Measurements from ENCODE around the gene YIPF7.
A peak's percentile ranks its signal among the peaks of the same experiment; 100 is the strongest.

The YIPF7 gene

GRCh38 chr4:44651425-44651824, at the start of gene YIPF7:
YIPF7 (minus strand) TSS chr4:44651625; CDS start chr4:44650100, 1,525 bp downstream.
- DNase-seq, result no peak

DNA sequence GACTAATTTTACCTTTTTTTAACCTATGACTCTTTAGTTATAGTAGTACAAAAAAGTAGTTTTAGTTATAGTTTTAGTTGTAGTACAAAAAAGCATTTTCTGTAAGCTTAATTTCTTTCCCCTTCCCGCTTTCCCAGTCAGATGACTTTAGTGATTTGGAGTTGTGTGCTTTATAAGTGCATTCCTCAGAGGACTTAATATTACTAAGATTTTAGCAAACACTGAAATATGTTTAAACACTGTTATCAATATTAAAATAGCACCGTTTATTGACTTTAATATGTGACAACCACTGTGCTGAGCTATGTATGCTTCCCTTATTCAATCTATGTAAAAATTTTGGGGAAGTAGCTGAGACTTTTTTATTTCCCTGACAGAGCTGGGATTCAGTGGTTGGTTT, 49.6 kb upstream of the YIPF7 start:
- no peak for DNase-seq

DNA sequence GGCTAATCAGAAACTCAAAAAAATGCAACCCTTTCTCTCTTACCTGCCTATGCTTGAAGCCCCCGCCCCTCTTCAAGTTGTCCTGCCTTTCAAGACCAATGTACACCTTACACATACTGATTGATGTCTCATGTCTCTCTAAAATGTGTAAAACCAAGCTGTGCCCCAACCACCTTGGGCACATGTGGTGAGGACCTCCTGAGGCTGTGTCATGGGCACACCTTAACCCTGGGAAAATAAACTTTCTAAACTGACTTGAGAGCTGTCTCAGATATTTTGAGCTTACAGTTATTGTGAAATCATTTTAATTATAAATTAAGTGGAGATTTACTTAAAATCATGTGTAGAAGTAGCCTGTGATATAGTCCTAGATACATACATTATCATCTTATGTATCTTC, 49.0 kb upstream of the YIPF7 start:
- DNase-seq, result no peak

- no peak for DNase-seq
These were observed 33.2 kb upstream of the YIPF7 start for GRCh38 chr4:44684648-44685047.

DNA sequence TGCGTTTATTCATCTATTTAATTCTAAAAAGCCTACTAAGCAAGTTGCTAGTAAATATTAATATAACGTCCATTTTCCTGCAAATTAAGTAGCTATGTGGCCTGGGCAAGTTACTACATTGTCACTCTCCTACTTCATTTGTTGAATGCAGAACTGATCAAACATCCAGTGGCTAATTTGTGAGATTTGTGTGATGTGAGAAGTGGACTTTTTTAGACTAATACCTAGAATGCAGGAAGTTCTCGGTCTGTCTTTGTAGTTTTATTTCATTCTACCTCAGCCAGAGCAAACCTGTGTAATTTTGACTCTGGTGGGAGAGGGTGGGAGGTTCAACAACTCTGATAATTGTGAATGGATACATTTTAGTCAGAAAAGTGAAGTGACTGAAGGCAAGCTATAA, 27.6 kb upstream of the YIPF7 start:
- peak; percentile 2 to 21 for DNase-seq

DNA sequence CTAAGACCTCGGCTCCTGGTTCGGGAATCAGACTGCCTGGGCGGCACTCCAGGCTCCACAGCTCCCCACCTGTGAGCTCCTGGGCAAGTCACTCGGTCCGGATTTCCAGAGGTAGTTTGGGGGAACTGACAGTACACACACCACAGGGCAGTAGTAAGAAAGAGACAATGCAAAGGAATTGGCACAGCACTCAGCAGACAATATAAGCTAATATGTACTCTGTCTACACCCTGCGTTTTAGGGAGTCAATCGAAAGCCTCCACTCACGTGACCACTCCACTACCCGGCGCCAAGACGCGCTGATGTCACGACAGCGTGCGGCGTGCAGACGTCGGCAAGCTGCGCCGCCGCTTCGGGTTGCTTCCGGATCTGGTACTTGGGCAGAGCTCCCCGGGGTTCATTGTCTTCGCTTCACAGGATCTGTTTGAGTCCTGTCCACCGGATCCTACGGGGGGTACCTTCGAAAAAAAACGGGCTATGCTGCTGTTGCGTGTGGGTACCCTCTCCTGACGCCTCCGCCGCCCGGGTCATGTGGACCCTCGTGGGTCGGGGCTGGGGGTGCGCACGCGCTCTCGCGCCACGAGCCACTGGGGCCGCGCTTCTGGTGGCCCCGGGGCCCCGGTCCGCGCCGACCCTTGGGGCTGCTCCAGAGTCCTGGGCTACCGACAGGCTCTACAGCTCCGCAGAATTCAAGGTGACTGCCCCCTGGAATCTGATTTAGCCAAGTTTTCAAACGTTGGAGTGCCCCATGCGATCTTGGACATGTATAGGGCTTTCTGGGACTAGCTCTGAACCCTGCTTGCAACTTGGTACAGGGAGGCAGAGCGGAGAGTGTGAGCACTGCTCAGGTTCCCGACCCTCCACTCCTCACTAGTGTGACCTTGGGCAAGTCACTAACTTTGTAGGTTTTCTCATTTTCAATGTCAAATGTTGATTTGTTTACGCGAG, 26.9 kb upstream of the YIPF7 start, which contains the start of gene GUF1:
Gene GUF1, plus strand, starts transcription at position 327 of the 948 bp plus-strand sequence. Its CDS starts 203 bp downstream, at position 530.
- DNase-seq, result peak; percentile 86

- DNase-seq, result no peak
These were observed 23.9 kb upstream of the YIPF7 start for GRCh38 chr4:44675366-44675765.

DNA sequence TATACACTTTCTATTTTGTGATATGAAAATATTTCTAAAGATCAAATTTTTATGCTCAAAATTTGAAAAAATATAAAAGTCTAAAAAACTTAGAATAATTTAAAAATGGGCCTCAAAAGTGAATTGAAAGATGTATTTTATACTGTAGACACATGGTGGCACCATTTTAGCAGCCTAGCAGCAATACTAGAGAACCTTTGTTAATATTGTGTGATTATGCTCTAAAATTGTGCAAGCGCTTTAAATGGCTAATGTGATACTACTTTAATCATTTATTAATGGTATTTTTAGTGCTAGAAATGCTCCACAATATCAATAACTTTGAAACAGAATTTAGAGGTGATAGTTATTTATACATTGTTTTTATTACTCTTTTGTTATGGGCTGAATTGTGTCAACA, 23.0 kb upstream of the YIPF7 start:
- no peak for DNase-seq

GRCh38 chr4:44671636-44672035, 20.2 kb upstream of the YIPF7 start:
- no peak for DNase-seq

DNA sequence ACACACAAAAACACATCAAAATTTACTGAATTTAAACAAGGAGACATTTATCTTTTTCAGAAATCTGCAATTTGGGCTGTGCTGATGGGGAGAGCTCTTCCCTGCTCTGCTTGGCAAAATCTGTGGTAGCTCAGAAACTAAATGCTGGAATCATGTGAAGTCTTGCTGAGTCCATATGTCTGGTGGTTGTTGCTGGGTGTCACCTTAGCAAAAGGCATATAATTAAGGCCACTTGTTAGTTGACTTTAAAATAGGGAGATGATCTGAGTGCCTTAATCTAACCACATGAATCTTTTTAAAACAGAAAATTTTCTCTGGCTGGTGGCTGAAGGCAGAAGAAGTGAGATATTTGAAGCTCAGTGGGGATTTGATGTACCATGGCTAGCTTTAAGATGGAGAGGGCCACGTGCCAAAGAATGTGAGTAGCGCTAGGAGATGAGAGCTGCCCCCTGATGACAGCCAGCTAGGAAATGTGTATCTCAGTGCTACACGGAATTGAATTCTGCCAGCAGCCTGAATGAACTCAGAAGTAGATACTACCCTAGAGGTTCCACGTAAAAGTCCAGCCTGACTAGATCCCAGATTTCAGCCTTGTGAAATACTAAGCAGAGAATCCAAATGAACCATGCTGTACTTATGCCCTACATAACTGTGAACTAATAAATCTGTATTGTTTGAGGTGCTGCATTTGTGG, 19.2 kb upstream of the YIPF7 start:
- no peak for DNase-seq

GRCh38 chr4:44668526-44668925, 17.1 kb upstream of the YIPF7 start:
- no peak for DNase-seq

- no peak for DNase-seq
These were observed 12.3 kb upstream of the YIPF7 start for GRCh38 chr4:44663539-44664263.

- DNase-seq, result peak; percentile 34 to 35
These were observed 11.2 kb upstream of the YIPF7 start for GRCh38 chr4:44662623-44663005.

- DNase-seq, result no peak
These were observed 10.7 kb upstream of the YIPF7 start for GRCh38 chr4:44661940-44662622.

- DNase-seq, result no peak
These were observed 9.0 kb upstream of the YIPF7 start for GRCh38 chr4:44660396-44660795.

- no peak for DNase-seq
These were observed 577 bp upstream of the YIPF7 start for GRCh38 chr4:44652002-44652401.

GRCh38 chr4:44646151-44646550, 5.3 kb downstream of the YIPF7 start:
- DNase-seq, result no peak

DNA sequence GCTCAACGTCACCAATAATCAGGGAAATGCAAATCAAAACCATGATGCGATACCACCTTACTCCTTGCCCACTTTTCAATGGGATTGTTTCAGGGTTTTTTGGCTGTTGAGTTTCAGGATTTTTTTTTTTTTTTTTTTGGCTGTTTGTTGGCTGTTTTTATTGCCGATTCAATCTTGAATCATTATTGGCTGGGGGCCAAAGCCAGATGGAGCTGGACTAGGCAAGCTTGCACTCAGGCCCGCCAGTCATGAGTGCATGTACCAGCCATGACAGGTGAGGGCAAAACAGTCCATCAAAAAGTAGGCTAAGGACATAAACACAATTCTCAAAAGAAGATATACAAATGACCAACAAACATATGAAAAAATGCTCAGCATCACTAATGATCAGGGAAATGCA, 13.3 kb downstream of the YIPF7 start:
- no peak for DNase-seq

- no peak for DNase-seq
These were observed 18.7 kb downstream of the YIPF7 start for GRCh38 chr4:44632733-44633132.

DNA sequence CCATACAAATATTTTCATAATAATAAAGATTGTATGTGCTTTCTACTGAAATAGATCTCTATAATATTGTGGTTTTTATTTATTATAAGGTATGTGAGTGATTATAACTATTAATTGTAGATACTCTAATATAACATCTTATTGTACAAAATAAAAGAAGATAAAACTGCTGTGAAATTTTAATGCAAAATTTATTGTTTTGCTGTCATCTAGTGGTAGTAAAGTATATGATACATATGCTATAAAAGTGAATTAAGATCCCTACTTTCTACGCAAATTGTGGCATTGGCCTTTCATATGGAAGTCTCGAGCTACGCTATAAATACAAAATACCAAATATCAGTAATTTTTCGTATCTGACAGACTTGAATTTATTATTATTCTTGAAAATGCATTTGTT, 19.3 kb downstream of the YIPF7 start:
- no peak for DNase-seq

DNA sequence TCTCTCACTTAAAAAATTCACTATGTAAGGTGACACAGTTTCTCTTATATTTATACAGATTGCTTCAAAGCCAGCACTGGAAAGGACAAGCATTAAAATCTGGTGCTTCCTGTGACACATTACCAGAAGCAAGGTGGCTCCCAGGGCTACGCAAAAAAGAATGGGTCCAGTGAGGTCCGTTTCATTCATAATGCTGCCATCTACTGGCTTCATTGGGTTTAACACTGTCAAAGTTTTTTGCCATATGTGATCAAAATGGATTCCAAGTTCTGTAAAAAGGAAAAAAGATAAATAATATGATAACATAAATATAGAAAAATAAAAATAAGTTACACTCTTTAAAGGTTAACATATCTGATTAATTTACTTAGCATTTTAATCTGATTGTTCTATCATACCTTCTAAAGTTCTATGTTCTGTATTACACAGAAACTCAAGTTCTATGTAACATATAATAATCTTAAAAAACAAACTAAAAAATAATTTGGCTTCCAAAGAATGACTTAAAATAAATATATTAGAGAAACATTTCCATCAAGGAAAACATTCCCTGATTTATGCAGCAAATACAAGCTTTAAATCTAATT, 22.1 kb downstream of the YIPF7 start:
- DNase-seq, result peak; percentile 28 to 78

DNA sequence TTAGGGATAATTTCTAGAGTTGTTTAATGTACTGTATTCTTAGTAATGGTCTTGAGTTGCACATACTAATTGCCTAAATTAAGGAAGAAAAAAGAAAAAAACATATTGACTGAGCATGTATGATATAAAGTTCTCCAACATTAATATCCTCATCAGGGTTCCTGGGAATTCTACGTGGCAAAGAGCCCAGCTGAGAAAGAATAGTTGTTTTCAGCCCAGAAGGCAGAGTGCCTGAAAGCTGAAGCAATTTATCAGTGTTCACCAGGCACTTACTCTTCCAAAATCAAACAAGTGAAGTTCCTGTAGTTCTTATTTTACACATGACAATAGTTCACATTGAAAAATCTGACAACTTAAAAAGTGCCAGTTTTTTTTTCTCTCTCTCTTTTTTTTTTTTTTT, 27.7 kb downstream of the YIPF7 start:
- DNase-seq, result no peak

All from inflammatory macrophage treated with lipopolysaccharide for 1 hour (primary cell).